Nucleus accumbens (tissue), 56 donors: ENCODE results near the gene REXO2.
A peak's percentile ranks its signal among the peaks of the same experiment; 100 is the strongest.

Experiments
- DNase-seq, 56 donors: peaks; one replicate each; lab custom pipeline; 2025; lab: John Stamatoyannopoulos, UW

Gene REXO2

GRCh38 chr11:114440121-114440860, 1.0 kb downstream of the REXO2 start:
- DNase-seq: peak in 13 of 56 donors; percentile 0 to 49 (median 30)

- DNase-seq: no peak
Observed at GRCh38 chr11:114440971-114441763, 1.9 kb downstream of the REXO2 start.

GRCh38 chr11:114441921-114442320, 2.7 kb downstream of the REXO2 start:
- no peak for DNase-seq

DNA sequence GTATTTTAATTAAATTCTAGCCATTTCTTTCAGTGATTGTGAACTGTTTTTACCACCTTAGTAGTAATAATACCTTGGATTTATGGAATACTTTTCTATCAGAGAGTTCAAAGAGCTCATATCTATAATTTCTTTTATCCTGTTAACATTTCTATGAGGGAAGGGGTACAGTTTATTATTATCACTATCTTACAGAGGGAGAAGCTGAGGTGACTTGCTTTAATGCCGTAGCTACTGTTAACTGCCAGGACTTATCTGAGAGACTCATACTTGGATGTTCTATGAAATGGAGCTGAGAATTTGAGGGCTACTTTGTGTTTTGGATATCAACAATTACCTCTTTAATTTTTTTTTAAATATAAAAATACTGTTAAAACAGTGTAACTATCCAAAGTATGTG, 3.3 kb downstream of the REXO2 start:
- DNase-seq: no peak

- DNase-seq: no peak
Observed at GRCh38 chr11:114447444-114447843, 8.2 kb downstream of the REXO2 start.

GRCh38 chr11:114447892-114448291, 8.6 kb downstream of the REXO2 start:
- DNase-seq: no peak

- no peak for DNase-seq
Observed at GRCh38 chr11:114448749-114449482, 9.6 kb downstream of the REXO2 start.

DNA sequence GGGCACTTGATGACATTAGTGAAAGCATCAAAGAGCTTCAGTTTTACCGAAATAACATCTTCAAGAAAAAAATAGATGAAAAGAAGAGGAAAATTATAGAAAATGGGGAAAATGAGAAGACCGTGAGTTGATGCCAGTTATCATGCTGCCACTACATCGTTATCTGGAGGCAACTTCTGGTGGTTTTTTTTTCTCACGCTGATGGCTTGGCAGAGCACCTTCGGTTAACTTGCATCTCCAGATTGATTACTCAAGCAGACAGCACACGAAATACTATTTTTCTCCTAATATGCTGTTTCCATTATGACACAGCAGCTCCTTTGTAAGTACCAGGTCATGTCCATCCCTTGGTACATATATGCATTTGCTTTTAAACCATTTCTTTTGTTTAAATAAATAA, 10.6 kb downstream of the REXO2 start:
- no peak for DNase-seq

- DNase-seq: no peak
Observed at GRCh38 chr11:114452399-114452798, 13.1 kb downstream of the REXO2 start.

GRCh38 chr11:114463999-114464398, 24.7 kb downstream of the REXO2 start:
- DNase-seq: no peak

- DNase-seq: no peak
Observed at GRCh38 chr11:114466742-114467141, 27.5 kb downstream of the REXO2 start.

DNA sequence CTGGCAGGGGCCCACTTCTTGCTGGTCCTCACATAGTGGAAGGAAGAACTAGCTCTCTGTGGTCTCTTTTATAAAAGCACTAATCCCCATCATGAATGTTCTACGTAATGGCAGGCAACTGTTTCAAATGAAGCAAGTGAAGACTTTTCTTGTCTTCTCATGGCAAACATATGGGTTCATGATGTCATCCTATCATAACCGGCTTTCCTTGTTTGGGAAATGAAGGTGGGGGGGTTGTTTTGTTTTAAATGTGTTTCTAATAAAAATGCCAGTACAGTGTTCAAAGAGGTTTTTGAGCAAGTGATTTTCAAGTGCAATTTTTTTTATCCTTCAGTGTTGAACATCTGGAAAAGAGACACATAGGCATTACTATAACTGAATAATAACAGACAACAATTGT, 33.4 kb downstream of the REXO2 start:
- no peak for DNase-seq

DNA sequence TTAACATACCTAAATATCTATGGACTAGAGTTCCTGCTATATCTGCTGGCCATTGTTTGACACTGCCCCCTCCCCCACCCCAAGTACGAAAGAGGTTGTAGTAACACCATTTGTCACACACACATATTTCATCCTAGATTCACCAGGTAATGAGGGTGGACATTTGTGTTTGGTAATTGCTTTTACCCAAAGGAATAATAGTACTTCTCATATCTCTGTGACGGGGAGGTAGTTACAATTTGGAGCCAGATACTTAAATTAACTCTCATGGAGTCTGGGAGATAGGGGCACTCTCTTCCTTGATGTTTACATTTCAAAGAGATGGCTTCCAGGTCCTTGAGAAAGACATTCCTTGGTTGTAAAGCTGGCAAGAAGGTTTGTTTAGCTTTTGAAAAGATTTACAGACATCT, 38.7 kb downstream of the REXO2 start:
- no peak for DNase-seq

DNA sequence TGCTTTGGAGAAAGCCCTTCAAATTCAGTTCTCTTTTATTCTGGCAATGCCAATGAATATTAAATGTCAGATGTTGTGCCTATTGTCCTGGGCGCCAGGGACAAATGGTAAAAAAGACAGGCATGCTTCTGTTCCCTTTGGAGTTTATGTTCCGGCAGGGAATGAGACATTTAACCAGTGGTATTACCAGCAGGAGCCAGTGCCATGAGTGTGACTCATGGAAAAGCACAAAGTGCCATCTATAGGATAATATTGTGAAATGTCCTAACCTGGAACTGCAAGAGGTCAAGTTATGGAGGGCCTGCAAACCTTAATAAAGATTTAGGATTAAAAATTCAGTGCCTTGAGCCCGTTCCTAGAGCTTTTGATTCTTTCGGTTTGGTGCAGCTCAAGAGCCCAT, 39.5 kb downstream of the REXO2 start:
- no peak for DNase-seq

DNA sequence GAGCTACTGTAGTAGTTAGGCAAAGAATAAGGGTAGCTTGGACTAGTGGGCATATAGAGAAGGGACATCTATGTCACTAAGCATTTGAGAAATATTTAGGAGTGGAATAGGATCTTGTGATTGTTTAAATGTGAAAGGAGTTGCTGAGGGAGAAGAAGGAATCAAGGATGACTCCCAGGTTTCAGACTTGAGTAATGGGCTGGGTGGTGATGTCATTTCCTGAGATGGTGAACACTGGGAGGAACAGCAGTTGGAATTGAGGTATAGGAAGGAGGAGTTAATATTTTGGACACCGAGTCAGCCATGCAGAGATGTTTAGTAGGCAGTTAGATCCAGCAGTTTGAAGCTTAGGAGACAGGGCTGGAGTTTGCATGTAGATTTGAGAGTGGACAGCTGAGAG, 40.1 kb downstream of the REXO2 start:
- DNase-seq: no peak

GRCh38 chr11:114482114-114482513, 42.8 kb downstream of the REXO2 start:
- no peak for DNase-seq

GRCh38 chr11:114483929-114484328, 44.7 kb downstream of the REXO2 start:
- no peak for DNase-seq

DNA sequence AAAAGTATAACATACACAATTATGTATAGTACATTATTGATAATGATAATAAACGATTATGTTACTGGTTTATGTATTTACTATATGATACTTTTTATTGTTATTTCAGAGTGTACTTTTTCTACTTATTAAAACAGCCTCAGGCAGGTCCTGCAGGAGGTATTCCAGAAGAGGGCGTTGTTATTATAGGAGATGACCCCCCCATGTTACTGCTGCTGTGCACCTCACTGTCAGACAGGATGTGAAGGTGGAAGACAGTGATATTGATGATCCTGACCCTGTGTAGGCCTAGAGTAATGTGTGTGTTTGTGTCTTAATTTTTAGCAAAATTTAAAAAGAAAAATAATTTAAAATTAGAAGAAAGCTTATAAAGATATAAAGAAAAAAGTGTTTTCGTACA, 57.6 kb downstream of the REXO2 start:
- no peak for DNase-seq

DNA sequence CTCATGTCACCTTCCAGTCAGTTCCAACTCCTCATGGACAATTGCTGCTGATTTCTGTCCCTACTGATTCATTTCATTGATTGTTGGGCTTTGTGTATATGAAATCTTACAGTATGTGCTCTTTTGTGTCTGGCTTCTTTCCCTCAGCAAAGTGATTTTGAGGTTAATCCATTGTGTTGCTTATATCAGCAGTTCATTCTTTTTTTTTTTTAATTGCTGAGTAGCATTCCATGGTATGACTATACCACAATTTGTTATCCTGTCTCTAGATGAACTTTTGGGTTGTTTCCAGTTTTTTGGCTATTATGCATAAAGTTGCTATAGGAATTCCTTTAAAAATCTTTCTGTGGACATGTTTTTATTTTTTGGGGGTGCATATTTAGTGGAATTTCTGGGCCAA, 60.5 kb downstream of the REXO2 start:
- no peak for DNase-seq
